GM21786 (cell line): ENCODE measurements around the gene CD9.
A peak's percentile ranks its signal among the peaks of the same experiment; 100 is the strongest.
"Not testable (repeated sequence)": the region's sequence is repeated elsewhere in the genome, so short reads cannot be mapped to it uniquely, and the experiment has no call there.

ENCODE experiments used
- ATAC-seq: cut with Tn5 transposase; IDR thresholded peaks from one replicate; pipeline ENCODE4 v1.9.1; 2021; ENCODE audit not compliant: unreplicated experiment

Gene CD9, protein sequence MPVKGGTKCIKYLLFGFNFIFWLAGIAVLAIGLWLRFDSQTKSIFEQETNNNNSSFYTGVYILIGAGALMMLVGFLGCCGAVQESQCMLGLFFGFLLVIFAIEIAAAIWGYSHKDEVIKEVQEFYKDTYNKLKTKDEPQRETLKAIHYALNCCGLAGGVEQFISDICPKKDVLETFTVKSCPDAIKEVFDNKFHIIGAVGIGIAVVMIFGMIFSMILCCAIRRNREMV

DNA sequence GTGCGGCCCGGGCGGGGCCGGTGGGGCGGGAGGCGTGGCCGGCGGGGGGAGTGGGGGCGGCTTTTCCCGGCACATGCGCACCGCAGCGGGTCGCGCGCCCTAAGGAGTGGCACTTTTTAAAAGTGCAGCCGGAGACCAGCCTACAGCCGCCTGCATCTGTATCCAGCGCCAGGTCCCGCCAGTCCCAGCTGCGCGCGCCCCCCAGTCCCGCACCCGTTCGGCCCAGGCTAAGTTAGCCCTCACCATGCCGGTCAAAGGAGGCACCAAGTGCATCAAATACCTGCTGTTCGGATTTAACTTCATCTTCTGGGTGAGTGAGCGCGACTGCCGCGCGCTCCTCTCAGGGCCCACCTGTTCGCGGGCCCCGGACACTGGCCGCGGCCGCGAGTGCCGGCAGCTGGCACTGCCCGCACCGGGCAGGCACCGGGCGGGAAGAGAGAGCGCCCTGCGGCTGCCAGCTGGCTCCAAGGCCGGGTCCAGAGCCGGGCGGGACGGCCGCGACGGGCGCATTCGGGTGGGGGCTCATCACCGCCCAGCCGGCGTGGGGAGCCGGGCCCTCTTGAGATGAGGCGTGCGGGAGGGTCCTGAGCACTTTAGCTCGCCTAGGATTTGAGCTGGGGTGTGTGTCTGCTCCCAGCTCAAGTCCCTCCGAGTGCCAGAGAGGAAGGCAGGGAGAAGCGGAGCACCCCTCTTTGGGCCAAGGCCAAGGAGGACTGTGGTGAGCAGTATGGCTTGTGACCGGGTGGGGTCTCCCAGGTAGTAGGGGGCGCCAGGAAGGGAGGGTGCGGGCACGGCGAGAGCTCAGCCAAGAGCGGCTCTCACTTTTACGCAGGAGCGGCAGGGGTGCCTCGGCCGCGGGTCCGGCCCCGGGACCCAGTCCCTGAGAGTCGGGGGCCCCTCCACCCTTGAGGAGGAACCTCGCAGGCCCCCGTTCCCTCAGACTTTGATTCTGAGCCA, at the start of gene CD9:
CD9 (plus strand) TSS at position 145 of the 957 bp plus-strand sequence; CDS start at position 245, 100 bp downstream.
- peak; percentile 46 for ATAC-seq

DNA sequence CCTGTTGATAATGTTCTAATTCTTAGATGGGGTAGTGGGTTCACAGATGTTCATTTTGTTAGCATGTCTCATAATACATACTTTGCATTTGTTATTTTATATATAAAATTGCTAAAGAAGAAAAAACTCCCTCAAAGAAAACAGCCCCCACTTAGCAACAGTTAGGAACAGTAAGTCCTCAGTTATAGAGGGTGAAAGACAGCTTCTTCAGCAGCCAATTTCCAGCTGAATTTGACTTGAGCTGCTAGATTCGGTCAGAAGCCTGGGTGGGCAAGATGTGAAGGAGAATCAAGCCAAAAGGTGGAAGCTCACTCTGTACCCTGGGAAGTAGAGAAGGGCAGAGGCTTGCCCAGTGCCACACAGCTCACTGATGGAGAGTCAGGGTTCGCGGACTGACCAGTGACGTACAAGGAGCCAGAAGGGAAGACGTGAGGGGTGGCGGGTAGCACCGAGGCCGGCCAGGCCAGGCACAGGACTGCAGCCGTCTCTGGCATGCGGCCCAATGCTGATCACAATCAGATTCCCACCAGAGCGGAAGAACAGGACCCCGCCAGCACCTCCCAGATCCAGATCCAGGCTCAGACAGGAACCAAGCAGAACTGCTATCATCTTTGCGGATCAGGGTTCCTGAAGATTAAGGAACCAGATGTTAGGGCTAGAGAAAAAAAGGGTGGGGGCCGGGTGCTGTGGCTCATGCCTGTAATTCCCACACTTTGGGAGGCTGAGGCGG, 45.3 kb upstream of the CD9 start:
- ATAC-seq, result no peak

DNA sequence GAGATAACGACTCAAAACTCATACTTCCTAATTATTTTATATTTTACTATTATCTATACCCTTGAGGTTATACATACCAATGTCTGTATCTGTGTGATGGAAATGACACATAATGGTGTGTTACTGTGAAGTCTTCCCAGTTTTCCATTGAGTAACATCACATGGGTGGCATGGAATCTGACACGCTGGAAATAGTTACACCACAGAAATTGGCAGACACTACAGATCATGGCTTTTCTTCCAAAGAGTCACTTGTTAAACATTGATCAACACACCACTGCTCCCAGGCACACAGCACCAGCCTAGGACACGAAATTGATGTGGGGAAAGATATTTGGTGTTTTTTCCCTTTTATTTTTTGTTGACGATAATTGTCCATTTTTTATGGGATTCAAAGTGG, 42.7 kb upstream of the CD9 start:
- no peak for ATAC-seq

DNA sequence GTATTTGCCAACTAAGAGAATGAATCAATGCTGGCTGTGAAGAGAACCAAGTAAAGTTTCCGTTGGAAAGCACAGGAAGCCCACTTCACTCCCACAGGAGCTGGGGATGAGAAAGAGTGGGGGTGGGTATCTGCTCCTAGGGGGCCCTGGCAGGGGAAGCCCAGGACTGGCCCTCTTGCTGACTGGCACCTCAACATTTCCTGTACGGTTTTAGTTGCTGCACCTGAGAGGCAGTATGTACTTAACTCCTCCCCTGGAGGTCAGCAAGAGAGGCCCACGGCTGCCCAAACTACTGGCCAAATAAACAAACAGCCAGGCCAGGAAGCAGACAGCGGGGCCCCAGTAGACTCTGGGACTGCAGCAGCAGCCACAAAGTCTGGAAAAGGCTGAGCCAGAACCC, 41.9 kb upstream of the CD9 start:
- ATAC-seq, result no peak

DNA sequence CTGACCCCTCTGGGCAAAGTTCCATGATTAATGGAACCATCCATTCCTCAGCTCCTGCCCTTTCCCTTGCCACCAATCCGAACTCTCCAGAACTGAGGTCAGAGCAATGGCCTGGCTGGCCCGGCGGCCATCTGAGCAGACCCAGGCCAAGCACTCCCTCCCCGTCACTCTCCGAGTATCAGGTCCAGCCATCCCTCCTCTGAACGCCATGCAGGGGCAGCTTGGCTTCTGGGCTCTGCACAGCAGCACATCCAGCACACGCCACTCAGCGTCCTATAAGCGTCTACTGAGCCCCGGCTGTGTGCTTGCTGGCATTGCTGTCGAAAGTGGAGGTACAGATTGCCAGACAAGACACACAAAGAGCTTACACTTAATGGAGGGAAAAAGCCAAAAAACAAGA, 41.5 kb upstream of the CD9 start:
- no peak for ATAC-seq

DNA sequence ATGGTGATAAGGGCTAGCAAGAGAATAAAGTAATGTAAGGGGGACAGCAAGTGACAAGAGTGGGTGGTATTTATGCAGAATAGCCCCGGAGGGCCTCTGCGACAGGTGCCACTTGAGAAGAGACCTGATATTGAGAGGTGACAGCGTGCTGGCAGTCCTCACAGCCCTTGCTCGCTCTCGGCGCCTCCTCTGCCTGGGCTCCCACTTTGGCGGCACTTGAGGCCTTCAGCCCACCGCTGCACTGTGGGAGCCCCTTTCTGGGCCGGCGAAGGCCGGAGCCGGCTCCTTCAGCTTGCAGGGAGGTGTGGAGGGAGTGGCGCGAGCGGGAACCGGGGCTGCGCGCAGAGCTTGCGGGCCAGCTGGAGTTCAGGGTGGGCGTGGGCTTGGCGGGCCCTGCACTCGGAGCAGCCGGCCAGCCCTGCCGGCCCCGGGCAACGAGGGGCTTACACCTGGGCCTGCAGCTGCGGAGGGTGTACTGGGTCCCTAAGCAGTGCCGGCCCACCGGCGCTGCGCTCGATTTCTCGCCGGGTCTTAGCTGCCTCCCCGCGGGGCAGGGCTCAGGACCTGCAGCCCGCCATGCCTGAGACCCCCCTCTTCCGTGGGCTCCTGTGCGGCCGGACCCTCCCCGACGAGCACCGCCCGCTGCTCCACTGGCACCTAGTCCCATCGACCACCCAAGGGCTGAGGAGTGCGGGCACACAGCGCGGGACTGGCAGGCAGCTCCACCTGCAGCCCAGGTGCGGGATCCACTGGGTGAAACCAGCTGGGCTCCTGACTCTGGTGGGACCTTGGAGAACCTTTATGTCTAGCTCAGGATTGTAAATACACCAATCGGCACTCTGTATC, 40.8 kb upstream of the CD9 start:
- ATAC-seq, result not testable (repeated sequence)

DNA sequence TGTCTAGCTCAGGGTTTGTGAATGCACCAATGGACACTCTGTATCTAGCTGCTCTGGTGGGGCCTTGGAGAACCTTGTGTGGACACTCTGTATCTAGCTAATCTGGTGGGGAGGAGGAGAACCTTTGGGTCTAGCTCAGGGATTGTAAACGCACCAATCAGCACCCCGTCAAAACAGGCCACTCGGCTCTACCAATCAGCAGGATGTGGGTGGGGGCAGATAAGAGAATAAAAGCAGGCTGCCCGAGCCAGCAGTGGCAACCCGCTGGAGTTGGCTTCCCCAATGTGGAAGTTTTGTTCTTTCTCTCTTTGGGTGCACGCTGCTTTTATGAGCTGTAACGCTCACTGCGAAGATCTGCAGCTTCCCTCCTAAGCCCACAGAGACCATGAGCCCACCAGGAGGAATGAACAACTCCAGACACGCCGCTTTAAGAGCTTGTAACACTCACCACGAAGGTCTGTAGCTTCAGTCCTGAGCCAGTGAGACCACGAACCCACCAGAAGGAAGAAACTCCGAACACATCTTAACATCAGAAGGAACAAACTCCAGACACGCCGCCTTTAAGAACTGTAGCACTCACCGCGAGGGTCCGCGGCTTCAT, 40.1 kb upstream of the CD9 start:
- not testable (repeated sequence) for ATAC-seq

DNA sequence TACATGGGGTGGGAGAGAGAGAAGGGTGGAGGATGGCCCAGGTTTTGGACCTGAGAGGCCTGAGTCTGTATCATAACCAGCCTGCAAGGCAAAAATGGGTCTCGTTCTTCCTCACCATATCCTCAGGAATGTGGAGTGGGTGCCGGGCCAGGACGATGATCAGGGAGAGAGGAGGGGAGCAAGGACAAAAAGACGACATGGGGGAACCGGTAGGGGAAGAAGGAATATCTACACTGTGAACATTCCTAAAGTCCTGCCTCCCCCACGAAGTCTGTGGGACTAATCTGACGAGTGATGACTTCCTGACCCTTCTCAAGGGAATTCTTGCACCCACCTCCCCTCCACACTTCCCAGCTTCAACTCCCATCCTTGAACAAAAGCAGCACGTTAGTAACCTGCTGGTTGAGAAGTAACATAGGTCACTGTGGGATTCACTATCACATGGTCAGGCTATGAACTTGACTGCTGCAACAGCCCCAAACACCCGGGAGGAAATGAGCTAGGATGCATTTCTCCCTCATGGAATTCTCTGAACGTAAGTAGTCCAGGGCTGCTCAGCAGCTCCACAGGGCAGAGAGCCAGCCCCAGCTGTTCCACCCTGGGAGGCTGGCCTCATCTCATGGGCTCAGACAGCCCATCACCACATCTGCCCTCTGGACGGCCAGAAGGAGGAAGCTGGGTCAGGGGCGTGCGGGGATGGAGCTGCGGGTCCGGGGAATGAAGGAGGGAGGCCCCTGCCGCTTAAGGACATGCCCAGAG, 38.9 kb upstream of the CD9 start:
- ATAC-seq, result no peak

DNA sequence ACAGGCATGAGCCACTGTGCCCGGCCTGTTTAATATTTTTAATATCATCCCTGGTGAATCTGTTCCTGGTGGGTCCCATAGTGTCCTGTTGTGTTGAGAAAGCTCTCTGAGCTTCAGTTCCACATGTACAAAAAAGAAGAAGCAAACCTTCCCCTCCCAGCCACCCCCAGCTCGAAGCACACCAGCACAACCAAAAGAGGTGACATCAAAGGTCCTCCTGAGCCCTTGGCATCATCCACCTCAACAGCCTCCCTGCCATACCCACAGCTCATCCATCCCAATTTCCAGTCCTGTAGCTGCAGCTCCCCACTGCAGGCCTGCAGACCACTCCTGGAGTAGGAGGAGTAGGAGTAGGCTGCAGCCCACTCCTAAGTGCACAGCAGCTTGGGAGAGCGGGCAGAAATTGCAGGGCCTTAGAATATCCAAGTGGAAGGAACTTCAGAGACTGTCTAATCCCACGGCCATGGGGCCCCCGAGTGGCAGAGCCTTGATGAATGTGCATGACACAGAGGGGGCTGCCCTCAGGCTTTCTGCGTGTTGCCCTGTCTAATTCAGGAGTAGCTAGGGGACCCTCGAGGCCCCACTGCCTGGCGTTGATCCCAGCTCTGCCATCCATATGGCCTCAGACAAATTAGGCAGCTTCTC, 36.7 kb upstream of the CD9 start:
- ATAC-seq, result no peak

DNA sequence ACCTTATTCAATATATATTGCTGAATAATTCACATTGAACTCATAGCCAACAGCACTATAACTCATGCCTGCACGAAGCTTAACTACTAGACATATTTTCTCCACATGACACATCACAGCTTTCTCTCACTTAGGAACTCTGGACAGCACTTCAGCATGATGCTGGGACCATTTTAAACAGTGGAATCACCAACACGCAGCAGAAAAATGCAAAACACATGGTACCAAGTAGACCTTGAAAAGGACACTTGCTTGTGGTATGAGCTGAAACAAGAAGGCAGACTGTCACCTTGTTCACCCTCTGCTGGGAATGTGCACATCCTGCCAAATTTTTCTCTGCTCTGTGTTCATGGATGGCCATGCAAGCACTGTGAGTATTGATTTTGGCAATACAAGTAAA, 34.8 kb upstream of the CD9 start:
- no peak for ATAC-seq

DNA sequence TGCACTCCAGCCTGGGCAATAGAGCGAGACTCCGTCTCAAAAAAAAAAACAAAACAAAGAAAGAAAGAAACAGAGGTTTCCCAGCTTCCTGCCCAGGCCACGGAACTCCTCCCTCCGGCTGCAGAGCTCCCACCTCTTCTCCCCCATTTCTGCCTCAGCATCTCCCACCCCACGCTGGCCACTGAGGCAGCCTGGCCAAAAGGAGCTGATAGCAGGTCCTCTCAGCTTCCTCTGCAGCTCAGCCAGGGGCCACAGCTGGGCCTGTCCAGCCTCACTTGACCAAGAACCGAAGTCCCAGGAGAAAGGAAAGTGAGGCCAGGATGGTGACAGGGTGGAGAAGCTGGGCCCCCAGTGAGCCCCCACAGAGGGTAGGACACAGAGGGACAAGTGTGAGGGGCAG, 33.4 kb upstream of the CD9 start:
- ATAC-seq, result no peak

DNA sequence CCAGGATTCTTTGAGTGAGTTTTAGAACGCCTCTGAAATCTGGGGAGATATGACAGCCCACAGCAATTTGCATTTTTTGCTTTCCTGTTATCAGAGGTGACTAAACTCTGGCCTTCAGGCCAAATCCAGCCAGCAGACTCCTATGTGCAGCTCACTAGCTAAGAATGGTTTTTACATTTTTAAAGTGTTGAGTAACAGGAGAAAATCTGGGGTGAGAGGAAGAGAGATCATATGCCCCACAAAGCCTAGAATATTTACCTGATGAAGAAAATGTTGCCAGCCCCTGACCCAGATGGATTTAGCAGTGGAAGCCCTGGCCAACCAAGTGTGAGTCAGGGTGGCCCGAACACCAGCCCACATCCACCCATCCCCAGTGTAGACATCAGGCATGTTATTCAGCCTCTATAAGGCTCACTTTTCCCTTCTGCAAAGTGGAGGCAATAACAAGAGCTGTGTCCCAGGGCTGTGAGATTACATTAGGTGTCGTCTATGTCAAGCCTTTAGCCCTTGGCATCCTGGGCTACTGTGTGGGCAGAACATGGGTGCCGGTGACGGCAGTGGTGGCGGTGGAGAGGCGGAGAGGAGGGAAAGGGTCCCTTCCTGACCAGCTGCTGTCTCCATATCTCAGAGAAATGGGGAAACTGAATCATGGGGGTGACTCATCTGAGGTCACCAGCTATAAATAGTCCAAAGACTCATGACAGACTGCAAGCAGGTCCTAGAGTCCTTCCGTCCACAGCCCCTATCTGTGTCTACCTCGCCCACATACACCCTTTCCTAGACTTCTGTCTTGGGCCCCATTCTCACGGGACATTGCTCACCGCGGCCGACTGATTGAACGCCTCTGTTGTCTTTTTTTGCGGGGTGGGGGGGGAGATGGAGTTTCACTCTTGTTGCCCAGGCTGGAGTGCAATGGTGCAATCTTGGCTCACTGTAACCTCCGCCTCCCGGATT, 32.6 kb upstream of the CD9 start:
- ATAC-seq, result peak; percentile 78

DNA sequence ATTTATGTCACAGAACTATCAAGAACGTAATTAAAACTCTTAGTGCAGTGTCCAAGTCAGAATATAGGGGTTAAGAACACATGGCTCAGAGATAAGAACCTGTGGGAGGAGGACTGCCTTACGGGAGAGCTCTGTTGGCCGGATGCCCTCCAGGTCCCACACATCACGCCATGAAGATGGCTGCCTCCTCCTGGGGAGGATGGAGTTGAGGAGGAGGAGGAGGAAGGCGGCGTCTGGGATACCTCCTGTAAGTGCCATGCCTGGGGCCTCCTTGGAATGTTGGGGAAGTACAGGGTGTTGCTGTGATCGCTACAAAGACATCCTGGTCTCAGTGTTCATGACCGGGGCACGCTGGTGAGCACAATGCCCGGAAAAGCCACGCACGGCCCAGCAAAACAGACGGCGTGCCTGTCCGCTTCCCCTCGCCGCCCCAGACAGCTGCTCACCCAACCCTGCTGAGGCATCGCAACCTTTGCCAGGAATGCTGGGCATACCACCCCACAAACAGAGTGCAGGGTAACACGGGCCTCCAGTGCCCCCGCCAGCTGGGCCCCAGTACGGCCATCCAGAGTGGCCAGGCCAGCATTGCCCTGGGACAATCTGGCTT, 28.7 kb upstream of the CD9 start:
- no peak for ATAC-seq

DNA sequence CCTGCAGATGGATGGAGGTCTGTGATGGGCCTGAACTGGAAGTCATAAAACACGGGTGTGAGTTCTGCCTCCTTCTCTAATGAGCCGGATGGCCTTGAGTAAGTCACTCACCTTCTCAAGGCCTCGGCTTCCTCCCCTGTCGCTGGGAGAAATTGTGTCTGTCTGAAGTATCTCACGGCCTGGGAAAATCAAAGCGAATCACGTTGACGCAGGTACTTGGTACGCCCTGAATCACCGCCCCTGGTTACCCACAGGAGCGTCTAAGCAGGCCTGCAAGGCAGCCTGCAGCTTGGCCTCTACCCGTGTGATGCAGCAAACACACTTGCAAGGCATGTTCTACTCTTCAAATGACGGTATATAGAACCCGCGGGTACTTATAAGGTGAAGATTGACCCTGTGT, 28.1 kb upstream of the CD9 start:
- no peak for ATAC-seq

DNA sequence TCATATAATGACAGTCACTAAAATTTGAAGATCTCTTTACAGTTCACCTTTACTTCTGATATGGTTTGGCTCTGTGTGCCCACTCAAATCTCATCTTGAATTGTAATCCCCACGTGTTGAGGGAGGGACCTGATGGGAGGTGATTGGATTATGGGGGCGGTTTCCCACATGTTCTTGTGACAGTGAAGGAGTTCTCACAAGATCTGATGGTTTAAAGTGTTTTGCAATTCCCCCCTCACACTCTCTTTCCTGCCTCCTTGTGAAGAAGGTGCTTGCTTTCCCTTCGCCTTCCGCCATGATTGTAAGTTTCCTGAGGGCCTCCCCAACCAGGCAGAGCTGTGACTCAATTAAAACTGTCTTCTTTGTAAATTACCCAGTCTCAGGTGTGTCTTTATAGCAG, 27.3 kb upstream of the CD9 start:
- no peak for ATAC-seq

DNA sequence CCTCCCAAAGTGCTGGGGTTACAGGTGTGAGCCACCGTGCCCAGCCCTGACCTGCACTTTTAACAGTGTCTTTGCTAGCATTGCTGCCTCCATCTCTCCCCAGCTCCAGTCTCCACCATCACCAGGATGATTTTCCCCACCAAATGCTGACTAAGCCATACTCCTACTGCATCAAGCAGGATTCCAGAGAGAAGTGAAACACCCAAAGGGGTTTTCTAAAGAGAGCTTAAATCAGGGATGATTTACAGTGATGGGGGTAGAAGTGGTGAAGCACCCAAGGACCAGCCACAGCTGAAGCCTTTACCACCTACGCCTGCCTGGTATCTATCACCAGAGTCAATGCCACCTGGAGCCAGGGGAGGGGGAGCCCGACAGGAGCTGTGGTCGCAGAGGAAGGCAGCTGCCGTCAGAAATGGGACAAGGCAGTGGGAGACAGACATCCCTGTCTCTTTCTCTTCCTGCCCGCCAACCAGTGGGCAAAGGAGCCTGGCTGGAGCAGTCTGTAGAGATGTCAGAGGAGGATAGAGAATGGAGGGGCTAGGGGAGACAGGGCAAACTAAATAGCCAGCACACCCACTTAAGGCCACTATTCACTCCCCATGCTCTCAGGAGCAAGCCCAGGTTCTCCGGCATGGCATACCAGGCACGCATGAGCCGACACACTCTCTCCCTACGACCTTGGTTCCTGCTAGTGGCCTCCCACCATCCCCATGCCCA, 22.4 kb upstream of the CD9 start:
- ATAC-seq, result no peak
